8988T (cell line): ENCODE data around the gene SPAG16.

ENCODE experiments used
- DNase-seq: peaks from one replicate; pipeline ENCODE4 v3.0.0; 2011

The SPAG16 gene

DNA sequence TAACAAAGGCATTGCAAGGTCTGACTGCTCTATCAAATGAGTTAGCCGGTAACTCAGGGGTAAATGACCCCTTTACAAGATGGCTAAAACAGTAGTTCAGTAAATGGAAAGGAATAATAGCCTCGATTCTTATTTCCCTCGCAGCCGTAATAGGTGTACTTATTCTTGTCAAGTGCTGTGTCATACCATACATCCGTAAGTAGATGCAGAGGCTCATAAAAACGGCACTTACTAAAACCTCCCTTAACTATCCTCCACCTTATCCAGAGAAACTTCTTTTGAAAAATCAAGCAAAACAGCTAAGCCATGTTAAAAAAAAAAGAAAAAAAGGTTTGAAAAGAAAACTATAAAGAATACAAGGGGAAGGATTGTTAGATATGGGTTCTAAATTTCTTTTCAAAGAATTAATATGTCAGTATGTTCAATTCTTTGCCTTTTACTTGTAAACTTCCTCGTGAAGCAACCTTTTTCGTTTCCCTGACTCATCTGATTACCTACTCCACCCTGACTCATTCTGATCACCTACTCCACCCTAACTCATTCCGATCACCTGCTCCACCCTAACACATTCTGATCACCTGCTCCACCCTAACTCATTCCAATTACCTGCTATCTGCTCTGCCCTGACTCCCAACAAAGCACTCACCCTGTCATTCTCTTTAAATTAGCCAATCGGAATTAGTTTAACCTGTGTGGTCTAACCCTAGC lies 127.5 kb downstream of the SPAG16 start:
- DNase-seq: no peak

DNA sequence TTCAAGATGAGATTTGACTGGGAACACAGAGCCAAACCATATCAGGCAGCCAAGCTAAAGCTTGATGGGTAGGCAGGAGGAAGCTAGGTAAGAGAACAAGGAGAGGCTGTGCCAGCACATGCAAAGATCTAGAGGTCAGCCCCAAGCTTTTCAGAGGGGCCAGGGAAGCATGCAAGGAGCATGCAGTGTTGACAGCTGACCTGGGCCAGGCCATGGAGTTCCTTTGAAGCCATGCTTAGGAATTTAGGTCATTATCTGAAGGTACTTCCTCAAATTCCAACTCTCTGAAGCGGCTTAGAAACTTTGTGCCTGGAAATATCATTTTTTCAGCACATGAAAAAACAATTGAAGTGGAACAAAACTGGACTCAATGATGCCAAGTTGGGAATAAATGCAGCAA lies 130.8 kb downstream of the SPAG16 start:
- no peak for DNase-seq

DNA sequence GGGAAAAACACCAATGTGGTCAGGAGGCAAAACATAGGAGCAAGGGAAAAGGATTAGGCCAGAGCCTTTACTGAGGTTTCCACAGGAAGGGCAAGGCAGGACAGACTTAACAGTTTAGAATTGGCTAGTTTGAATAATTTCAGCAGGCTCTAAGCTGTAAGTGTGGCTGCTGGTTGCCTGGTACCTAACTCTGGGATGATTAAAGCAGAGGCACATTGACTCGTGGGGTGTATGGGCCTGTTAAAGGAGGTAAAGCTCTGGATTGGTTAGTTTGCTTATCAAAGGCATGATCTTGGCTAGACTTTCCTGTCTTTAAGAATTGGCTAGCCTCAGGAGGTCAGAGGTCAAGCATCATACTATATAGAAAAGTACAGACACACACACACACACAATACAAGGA lies 132.6 kb downstream of the SPAG16 start:
- DNase-seq: no peak

DNA sequence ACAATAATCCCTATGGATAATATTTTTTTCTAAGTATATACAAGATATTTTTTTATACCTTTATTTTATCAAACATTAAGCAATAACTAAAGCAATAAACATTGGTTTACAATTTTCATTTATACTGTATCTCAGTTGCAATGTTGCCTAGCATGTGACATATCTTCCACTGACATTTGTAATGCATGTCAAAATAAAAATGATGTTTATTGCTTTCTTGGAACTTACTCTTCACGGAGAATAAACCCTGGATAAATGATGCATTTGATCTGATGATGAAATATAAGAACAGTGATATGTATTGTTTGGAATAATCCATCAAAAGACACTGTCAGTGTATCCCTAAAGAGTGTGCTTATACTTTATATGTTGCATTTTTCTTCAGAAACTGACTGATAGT lies 135.7 kb downstream of the SPAG16 start:
- DNase-seq: no peak

DNA sequence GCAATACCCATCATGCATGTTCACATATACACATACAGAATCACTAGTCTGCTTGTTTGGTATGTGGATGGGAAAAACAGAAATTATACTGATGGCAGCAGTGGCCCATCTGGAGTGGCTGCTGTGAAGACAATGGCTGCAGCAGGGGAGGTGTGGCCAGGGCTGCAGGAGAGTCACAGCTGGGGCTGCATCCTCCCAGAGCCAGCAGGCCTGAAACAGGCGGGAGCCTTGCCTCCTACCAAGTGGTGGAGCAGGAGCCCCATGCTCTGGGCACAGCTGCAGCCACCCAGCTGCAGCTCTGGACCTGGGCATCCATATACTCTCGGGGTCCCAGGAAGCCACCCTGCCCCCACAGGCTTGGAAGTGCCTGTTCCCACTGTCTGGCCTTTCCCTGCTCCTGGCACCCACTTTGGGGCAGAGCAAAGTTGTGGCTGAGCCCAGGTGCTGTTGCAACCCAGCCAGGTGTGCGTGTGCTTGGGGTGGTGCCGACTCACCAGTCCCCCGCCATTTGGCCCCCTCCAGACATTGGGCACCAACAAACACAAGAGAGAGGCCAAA lies 136.6 kb downstream of the SPAG16 start:
- DNase-seq: no peak

DNA sequence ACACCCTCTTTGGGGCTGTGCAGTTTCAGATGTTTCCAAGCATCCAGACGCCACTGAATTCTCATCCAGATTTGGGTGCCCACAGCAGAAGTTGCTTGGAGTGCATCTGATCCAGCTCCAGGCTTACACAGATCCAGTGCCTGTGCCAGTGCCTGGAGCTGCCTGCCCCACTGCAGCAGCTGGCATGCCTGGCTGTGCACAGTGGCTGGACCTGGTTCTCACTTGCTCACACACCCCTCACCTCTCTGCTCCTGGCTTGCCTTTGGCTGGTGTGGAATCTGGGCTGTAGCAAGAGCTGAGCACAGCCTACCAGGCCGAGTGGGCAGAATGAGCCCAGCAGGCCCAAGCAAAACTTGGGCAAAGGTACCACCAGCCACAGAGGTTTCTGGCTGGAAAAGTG lies 137.9 kb downstream of the SPAG16 start:
- DNase-seq: no peak

DNA sequence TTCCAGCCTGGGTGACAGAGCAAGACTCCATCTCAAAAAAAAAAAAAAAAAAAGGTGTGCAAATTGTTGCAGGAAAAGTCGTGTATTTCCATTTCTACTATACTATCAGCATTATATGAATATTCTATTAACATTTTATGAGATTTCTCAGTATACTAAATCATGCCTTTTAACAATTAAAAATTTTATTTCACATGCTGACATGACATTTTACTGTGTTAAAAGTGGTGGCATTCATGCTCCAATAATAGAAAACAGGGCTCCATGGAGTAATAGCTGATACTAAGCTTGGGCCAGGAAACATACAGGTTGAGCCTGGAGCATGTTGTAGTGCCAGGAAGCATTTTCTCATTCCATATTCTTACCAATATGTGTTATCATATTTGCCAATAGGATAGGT lies 141.4 kb downstream of the SPAG16 start:
- no peak for DNase-seq

DNA sequence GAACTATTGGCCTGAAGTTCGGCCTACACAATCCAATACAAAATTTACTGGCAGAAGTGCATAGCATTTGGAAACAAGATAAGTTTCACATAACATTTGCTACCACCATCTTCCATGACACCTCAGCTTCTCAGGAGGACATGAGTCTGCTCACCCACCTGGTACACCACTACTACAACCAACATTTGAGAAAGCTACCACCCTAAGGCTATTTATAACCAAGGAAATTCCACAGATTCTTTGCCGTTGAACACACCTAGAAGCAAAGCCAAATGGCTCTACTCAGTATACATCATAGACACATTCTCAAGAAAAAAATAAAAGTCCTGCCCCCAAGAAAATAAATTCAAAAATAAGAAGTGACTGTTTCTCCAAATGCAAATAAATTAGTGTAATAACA lies 145.3 kb downstream of the SPAG16 start:
- DNase-seq: no peak

DNA sequence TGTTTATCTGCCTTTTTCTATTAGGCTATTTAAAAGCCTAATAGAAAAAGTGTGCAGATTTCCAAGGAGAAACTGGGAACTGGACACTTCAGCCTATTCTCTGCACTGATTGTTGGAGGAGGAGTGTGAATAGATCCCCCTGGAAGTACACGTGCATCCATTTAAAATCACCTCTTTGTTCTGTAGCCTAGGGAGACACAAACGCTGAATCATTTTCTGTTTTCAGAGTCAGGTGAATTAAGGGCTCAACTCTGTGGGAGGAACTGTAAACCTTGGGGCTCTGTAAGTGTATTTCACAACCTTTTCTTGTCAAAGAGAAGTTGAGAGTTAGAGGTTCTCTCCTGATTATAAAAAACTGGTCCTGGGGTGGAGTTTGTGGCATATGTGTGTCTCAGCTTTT lies 159.7 kb downstream of the SPAG16 start:
- no peak for DNase-seq

DNA sequence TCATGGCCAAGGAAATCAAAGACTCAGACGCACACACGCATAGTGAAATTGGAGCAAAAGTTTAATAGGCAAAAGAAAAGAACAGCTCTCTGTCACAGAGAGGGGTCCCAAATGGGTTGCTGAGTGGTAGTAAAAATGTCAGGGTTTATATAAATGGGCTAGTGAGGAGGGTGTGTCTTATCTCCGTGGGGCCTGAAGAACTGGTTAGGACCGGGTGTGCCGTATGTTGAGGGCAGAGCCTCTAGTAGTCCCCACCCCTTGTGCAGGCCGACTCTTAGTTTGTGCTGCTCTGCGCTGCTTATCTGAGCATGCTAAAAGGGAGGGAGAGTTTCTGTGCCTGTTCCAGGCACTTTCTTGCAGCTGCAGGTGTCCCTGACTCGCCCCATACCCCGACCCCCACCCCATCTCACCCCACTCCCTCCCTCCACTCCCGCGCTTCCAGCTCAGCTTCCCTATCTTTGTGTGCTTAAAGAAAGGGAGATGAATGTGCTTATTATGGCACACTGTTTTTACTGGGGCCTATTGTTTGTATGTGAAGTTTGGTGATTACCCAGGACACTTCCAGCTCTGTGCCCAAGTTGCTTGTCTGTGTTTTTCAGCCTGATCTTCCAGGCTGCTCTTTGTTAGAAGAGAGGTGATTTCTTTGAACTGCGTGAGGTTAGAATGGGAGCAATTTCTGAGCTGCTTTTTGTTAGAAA lies 167.4 kb downstream of the SPAG16 start:
- DNase-seq: no peak

DNA sequence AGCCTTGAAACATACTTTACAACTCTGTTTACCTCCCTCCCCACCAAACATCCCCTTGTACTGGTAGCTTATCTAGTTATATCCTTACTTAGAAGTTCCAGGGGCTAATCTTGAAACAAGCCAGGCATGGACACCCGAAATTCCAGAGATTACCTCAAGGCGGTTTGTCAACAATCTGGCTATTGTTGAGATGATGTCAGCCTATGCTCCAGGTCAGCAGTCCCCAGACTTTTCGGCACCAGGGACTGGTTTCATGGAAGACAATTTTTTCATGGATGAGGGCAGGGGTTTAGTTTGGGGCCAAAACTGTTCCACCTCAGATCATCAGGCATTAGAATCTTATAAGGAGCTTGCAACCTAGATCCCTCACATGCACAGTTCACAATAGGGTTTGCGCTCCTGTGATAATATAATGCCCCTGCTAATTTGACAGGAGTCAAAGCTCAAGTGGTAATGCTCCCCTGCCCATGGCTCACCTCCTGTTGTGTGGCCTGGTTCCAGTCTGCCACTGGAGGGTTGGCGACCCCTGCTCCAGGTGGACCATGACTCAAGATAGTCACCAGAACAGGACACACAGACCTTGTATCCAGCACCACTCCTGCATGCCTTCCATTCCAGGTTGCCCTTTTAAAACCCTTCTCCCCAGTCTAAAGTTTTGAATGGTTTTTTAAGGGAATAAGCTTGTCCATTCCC lies 171.2 kb downstream of the SPAG16 start:
- no peak for DNase-seq

DNA sequence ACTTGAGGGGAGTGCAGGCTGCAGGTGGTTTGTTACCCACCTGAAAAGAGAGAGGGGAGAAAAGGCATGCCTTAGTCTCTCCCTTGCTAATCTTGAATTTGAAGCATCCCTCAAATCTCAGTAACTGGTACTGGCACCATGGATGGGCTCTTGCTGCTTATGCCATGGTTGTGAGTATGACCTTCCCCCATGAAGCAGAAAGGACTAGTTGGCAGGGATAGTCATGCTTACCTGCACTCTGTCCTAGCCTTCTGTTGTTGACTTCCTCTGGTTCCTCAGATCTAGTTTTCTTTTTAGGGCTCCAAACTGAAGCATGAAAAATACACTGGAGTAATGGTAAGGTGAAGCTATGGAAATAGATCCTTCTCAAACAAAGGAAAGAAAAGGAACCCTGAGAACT lies 191.2 kb downstream of the SPAG16 start:
- DNase-seq: no peak

DNA sequence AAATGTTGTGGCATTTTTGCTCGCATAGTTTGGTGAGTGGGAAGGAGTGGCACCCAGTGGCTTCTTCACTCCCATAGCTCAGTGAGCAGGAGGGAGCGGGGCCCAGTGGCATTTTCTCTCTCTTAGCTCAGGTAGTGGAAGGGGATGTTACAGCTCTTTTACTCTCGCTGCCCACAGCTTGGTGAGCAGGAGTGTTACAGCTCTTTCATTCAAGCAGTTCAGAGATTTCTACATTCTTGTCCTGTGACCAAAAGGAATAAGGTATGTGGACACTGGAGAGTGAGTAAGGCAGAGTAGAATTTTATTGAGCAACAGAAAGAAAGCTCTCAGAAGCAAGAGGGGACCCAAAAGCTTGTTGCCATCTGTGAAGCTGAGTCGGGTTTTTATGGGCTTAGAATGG lies 192.4 kb downstream of the SPAG16 start:
- no peak for DNase-seq

DNA sequence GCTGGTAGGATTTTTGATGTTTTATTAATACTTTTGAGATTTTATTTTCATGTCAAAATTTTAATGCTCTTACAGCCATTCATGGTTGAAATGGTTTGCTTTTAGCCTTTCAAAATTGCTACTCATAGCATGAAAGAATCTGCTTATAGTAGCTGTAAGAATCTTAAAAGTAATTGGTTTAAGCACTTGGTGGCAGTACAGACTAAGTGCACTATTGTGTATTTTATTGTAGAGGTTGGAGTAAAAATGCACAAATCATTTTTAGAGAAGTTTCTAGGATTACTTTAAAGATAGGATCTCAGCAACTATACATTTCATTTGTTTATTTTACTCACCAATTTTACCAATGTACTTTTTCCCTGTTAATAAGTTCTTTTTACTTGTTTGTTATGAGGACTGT lies 205.8 kb downstream of the SPAG16 start:
- no peak for DNase-seq

DNA sequence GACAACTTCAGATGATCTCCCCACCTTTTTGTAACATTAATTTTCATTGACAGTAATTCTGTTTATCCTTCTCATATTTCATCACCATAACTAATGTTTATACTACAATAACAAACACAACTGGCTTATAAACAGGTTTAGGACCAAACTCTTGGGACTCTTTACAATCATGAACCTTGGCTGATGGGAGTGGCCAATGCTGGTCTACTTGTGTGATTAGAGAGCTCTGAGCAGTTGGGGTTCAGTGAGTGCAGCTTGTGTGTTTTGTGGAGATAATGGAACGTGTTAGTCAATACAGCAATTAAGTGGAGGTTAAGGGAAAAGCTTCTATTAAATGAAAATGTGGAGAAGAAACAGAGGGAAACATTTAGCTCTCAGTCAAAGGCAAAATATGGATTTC lies 207.1 kb downstream of the SPAG16 start:
- no peak for DNase-seq

DNA sequence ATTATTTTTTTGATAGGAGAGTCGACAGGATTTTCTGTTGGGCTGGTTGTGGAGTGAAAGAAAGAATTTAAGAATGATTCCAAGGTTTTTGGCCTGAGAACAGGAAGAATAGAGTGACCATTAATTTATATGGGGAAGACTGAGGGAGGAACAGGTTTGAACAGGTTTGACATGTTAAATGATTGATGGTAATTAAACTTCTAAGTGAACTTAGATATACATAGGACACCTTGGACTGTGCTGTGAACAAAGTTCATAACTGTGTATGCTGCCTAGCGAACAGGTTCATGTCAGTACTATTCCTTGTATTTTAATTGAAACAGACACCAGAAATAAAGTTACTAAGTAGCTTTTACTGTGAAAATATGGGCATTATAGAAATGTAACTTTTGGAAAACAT lies 212.0 kb downstream of the SPAG16 start:
- no peak for DNase-seq

DNA sequence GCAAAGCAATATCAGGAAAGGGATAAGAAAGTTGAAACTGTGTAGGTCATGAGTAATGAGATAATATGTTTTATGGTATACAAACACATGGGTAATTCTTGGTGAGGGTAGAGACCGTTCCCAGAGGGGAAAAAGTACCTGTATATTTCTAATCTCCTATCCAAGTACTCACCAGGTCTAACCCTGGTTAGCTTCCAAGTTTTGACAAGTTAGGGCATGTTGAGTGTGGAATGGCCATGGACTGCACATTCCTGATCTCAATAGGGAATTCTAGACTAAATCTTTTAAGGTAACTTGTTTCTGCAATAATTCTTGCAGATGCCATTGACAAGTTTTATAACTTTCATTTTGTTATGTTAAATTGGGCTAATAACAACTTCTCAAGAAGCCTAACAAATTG lies 216.6 kb downstream of the SPAG16 start:
- no peak for DNase-seq

DNA sequence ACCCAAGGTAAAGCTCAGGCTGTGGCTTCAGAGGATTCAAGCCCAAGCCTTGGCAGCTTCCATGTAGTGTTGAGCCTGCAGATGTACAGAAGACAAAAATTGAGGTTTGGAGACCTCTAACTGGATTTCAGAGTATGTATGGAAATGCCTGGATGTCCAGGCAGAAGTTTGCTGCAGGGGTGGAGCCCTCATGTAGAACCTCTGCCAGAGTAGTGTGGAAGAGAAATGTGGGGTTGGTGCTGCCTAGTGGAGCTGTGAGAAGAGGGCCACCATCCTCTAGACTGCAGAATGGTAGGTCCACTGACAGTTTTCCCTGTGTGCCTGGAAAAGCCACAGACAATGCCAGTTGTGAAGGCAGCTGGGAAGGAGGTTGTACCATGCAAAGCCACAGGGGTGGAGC lies 239.9 kb downstream of the SPAG16 start:
- DNase-seq: no peak

DNA sequence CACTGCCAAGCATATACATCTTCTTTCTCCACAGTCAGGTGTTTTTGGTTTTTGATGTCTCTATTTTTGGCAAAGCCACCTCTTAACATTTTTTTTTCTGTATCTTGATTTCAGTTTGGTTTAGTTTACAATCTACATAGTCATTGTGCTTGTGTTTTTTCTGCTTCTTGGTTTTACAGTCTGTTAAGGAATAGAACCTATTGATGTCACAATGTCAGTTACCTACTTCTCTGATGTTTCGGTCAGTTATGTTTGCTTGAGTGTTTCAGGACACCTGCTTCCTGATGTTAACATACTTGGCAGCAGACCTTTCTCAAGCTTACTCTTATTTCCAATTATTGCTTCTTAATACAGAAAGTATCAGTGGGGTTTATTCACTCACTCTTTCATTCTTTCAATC lies 253.3 kb downstream of the SPAG16 start:
- DNase-seq: no peak

DNA sequence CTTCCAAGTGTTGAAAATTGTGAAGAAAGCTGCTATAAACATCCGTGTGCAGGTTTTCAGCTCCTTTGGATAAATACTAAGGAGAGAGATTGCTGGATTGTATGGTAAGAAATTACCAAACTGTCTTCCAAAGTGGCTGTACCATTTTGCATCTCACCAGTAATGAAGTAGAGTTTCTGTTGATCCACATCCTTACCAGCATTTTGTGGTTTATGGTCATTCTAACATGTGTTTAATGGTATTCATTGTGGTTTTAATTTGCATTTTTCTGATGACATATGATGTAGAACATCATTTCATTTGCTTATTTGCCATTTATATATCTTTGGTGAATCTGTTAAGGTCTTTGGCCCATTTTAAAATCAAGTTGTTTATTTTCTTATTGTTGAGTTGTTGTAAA lies 260.7 kb downstream of the SPAG16 start:
- DNase-seq: no peak

DNA sequence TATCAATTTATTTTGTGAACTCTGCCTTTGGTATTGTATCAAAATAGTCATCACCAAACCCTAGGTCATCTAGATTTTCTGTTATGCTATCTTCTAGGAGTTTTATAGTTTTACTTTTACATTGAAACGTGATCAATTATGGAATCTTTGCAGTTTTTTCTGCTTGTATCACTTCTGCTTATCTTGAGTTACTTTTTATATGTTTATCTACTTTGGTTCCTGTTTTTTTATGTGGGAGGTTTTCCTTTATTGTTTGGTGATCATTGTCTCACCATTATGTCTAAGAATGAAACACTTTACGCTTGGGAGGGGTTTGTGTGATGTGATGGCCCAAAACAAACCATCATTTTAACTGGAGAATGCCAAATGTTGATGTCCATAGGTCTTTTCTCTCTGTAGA lies 261.2 kb downstream of the SPAG16 start:
- DNase-seq: no peak

DNA sequence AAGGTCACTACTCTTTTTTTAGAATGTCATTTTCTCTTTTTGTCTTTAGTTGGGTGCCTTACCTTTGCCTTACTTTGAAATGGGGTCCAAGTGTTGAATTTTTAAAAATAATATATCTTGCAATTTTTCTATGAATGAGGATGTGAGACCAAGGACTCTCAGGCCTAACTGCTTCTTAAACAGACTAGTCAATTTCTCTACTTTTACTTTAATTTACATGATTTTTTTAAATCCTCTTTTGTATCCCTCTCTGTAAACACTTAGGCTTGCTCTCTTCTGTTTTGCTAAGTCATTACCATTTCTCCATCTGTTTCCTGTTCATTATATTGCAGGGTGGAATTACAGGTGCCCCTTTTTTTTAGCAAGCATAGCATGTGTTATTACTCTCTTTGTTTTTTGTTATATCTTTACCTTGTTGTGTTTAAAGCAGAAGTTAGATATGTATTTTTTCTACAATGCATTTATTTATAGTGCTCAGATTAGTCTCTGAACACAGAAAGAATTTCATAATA lies 261.8 kb downstream of the SPAG16 start:
- no peak for DNase-seq

DNA sequence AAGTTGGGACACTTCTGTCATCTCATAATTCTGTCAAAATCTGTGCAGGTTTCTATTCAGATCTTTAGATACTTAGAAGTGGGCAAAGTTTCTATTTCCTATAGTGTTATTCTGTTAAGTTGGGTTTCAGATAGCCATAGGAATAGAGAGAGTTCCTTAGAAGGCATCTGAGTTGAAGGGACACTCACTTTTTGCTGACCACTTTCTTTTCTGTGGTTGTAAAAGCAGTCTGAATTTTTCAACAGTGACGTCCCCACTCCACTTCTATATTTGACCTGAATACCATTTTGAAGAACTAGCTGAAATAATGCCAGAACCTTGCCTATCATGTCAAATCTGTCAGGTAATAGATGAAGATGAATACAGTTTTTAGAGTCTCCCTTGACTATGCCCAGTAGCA lies 267.3 kb downstream of the SPAG16 start:
- DNase-seq: no peak

DNA sequence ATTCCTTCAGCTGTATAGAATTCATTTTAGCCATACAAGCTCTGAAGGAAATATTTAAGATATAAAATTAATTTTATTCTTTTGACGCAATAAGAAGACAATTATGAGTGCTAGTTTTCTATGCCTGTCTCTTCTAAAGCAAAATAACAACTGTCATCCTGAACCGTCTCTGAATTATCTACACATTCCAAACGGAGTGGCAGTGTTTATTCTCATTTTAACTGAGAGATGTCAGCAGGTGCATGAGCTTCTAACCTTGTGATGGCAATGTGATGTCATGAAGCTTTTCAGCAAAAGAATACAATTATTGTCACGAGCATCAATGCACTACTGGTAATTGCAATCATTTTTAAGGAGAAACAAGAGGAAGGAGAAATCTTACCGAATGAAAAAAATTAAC lies 274.8 kb downstream of the SPAG16 start:
- DNase-seq: no peak
